ENCODE data around the gene ZBTB1. TPM values are rescaled to one million over a fixed set of nuclear protein-coding genes. Genes with fewer than 3 reads are reported as not detected.

Gene ZBTB1
- total RNA-seq, 4 donors from 2014 or later: 46.3 to 64.8 (median 62.4) TPM

DNA sequence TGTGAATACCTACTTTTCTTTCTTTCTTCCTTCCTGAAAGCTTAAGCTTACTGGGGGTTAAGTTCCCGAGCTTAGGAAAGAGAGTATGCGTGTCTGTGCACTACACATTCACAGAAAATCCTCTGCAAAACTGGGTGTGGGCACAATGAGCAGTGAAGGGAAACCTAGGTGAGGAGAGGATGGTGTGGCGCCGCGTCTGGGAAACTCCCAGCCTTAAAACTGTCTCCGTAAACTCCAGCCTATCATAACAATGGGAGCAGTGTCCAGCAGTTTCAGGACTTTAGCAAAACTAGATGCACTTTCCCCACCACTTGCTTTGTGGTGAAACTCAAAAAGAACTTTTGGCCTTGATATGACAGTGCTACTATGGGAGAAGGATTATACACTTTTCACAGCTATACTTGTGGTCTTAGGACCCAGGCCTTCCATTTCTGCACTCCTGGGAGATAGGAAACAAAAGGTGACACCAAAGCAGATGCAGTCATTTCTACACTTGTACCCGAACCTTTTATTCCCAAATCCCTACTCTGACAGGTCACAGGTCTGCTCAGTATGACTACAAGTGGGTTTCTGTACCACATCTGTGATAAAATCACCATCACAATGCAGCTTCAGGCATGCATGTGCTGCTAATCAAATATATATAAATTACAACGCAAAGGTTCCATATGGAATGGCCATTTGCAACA lies 28.8 kb upstream of the ZBTB1 start:
- TF ChIP-seq, protein P1, sequence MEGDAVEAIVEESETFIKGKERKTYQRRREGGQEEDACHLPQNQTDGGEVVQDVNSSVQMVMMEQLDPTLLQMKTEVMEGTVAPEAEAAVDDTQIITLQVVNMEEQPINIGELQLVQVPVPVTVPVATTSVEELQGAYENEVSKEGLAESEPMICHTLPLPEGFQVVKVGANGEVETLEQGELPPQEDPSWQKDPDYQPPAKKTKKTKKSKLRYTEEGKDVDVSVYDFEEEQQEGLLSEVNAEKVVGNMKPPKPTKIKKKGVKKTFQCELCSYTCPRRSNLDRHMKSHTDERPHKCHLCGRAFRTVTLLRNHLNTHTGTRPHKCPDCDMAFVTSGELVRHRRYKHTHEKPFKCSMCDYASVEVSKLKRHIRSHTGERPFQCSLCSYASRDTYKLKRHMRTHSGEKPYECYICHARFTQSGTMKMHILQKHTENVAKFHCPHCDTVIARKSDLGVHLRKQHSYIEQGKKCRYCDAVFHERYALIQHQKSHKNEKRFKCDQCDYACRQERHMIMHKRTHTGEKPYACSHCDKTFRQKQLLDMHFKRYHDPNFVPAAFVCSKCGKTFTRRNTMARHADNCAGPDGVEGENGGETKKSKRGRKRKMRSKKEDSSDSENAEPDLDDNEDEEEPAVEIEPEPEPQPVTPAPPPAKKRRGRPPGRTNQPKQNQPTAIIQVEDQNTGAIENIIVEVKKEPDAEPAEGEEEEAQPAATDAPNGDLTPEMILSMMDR (IDR thresholded peaks at IDR 0.05; ENCODE audit: low read depth): no peak

DNA sequence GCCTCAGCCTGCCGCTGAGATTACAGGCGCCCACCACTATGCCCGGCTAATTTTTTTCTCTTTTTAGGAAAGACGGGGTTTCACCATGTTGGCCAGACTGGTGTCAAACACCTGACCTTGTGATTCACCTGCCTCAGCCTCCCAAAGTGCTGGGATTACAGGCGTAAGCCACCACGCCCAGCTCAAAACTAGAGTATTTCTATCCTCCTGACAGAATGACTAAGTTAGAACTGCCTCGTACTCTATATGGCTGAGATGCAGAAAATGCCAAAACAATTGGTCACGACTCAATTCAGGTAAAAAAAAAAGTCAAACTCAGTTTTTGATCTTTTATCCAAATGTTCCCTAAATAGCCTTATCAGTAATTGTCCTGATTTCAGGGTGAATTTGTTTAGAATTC lies 28.1 kb upstream of the ZBTB1 start:
- TF ChIP-seq, protein P1 (IDR thresholded peaks at IDR 0.05; ENCODE audit: low read depth): no peak

DNA sequence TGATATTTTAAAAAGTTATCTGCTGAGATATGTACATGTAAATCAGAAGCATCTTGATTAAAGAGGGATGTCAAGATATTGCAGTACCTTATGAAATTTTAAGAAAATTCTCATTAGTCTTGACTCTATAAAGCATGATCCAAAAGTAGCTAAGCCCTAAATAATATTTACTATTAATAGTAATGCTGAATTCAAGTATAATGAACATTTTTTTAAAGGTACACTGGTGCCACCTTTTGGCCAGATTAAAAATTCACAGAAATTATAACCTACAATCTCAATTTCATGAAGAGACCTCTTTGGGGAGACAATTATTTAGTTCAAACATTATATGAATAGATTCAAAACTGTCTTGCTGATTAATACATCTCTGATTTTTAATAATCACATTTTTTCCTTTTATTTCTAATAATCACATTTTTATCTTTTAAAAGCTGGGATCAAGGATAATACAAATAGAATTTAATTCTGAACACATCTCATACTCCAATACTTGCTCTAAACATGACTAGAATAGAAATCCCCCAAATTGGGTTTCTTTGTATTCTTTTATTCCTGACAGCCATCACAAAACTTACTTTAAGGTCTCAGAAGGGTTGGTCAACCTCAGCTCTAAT lies 25.8 kb upstream of the ZBTB1 start:
- TF ChIP-seq, protein P1 (IDR thresholded peaks at IDR 0.05; ENCODE audit: low read depth): no peak

DNA sequence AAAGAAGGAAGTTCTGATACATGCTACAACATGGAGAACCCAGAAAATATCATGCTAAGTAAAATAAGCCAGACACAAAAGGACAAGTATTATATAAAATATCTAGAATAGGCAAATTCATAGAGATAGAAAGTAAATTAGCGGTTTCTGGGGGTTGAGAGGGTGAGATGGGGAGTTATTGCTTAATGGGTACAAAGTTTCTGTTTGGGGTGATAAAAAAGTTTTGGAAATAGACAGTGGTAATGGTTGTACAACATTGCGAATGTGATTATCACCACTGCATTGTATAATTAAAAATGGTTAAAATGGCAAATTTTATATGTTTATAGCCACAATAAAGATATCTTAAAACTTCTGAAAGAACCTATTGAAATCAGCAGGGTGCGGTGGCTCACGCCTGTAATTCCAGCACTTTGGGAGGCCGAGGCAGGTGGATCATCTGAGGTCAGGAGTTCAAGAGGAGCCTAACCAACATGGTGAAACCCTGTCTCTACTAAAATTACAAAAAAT lies 15.9 kb upstream of the ZBTB1 start:
- TF ChIP-seq, protein P1 (IDR thresholded peaks at IDR 0.05; ENCODE audit: low read depth): no peak

DNA sequence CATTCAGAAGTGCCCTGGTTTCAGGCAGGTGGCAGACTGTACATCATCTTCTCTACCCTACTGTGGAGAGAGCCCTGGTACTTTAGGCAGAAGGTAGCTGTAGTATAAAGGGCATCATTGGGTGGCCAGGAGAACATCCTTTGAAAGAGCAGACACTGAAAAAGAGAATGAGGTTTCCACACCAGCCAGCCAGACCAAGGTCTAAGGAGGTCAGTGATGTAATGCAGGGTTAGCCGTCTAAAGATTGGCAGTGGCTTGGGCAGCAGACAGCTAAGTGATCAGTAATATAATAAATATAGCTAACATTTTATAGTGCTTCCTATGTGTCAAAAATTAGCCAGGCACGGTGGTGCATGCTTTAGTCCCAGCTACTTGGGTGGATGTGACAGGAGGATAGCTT lies 12.9 kb upstream of the ZBTB1 start:
- TF ChIP-seq, protein P1 (IDR thresholded peaks at IDR 0.05; ENCODE audit: low read depth): no peak

DNA sequence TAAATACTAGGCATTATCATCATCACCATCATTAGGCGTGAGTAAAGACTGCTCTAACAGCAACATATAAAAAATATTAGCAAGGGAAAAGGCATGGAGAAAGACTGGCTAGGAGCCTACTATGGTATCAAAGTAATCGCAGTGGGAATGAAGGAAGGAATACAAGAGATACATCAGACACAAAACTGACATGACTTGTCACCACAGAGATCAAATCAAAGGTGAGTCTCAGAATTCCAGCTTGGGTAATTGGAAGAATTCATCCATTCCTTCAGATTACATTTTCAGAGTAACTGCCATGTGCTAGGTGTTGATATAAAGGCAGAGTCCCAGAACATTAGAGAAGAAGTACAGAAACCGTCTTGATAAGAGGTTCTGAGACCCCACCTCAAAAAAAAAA lies 11.1 kb upstream of the ZBTB1 start:
- TF ChIP-seq, protein P1 (IDR thresholded peaks at IDR 0.05; ENCODE audit: low read depth): no peak

DNA sequence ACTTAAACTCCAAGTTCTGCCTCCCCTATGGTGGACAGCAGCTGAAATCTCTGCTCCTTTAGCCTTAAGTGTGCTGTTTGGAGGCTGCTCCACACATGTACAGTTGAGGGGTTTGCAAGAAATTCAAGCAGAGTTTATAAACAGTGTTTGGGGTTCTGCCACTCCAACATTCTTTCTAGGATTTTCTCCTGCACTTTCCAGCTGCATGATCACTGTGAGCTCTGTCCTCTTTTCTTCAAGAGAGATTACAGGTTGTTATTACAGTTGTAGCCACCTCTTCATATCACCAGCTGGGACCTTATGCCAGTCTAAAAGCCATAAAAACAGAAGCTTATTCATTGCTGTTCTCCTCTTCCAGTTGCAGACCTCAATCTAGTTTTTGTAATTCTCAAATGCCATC lies 9.3 kb upstream of the ZBTB1 start:
- TF ChIP-seq, protein P1 (IDR thresholded peaks at IDR 0.05; ENCODE audit: low read depth): no peak

Data from subcutaneous adipose tissue (tissue), 4 donors.